ENCODE results near the gene SERPINB1. TPM values are rescaled to one million over a fixed set of nuclear protein-coding genes. Genes with fewer than 3 reads are reported as not detected.

SERPINB1 gene
- total and polyA plus RNA-seq, 9 of the 15 experiments (the other 6 are each of a cell fraction or from before 2014, with no cell fraction given), result 33.9 to 108 (median 63.8) TPM

GRCh38 chr6:2805031-2805430 is 36.6 kb downstream of the SERPINB1 start:
- DNase-seq (ENCODE audit: extremely low read depth in 1 of 4, low spot score in 3 of 4), result no peak
- H3K4me3 ChIP-seq, result no peak overlapping the region
- no peaks in the 10 kb centered on the region for H3K79me2 ChIP-seq (ENCODE audit: control insufficient read depth, insufficient read depth, low read length)
- BruUV-seq (replicated peaks), result no TSS peak
- TF ChIP-seq TSHZ1 (CRISPR knock-in tag; IDR thresholded peaks at IDR 0.05) (no peak), SAFB2 (IDR thresholded peaks at IDR 0.05; ENCODE audit: borderline replicate concordance, low read depth, low read length, severe bottlenecking) (no peak), RFX1 (IDR thresholded peaks at IDR 0.05) (no peak), BCL6 (CRISPR knock-in tag; IDR thresholded peaks at IDR 0.05) (no peak), LCOR (CRISPR knock-in tag; IDR thresholded peaks at IDR 0.05) (no peak), PHB2 (IDR thresholded peaks at IDR 0.05; ENCODE audit: low read depth) (no peak)
- ChIA-PET CTCF (ENCODE audit: low intra/inter-chr PET ratio) (no interaction called here), POLR2A (interaction anchor here (1.0 to 2.3 kb wide), 3 partner anchors 14 to 185 kb away, joined by 3 to 8 read pairs (median 3); partner anchors contain the start of gene SERPINB1)
- ATAC-seq, result no peak
- no peak for FAIRE-seq
- H4K20me1 ChIP-seq (replicated peaks; ENCODE audit: control insufficient read depth, insufficient read depth, low read length), result no peaks in the 10 kb centered on the region
- peaks cover 7 to 10% of the 10 kb centered on the region in 2 experiments; a peak in 4 of 5 replicates for H3K4me1 ChIP-seq (replicated peaks in 1 of 2; ENCODE audit: control insufficient read depth in 2 of 2, insufficient read depth in 2 of 2, low read length in 2 of 2)
- intact Hi-C loops (cut with micrococcal nuclease), result no loop called here
- no peaks in the 10 kb centered on the region for H3K9me1 ChIP-seq (ENCODE audit: control insufficient read depth, insufficient read depth, low read length)
- no peaks in the 10 kb centered on the region for H3K36me3 ChIP-seq (ENCODE audit: control insufficient read depth, insufficient read depth, low read length)
- in situ Hi-C loops (cut with MboI), result no loop called here
- no peaks in the 10 kb centered on the region for H3K9me3 ChIP-seq (replicated peaks; ENCODE audit: control insufficient read depth, insufficient read depth, low read depth, low read length)
- 0 out of 4 replicates have a peak overlapping the region, but pooled peaks of 1 of the 2 experiments have one; percentile 12 for H3K9ac ChIP-seq (ENCODE audit: insufficient read depth in 1 of 2, low read depth in 2 of 2, low read length in 2 of 2)
- no peak overlapping the region for H3K4me2 ChIP-seq (ENCODE audit: insufficient read depth, low read length)
- H3K27ac ChIP-seq (ENCODE audit: extremely low read depth, low read depth, low read length), result no peak overlapping the region
- H2AFZ ChIP-seq (ENCODE audit: low read depth, low read length), result no peak overlapping the region
- no peaks in the 10 kb centered on the region for H3K27me3 ChIP-seq (ENCODE audit: control insufficient read depth in 2 of 2, insufficient read depth in 2 of 2, low read length in 2 of 2)
- 58% methylated on average over 13 of the region's 14 CpGs for whole genome bisulfite sequencing (ENCODE audit: insufficient coverage, low coverage, missing lambda C conversion rate)
